Stimulated activated CD4-positive, alpha-beta T cell treated with anti-CD3 and anti-CD28 coated beads, Interleukin-12 subunit alpha, Interleukin-12 subunit beta, amount 100 ng/mL, for 48 hours (primary cell): ENCODE data around the gene SPTAN1.
A peak's percentile ranks its signal among the peaks of the same experiment; 100 is the strongest.
"Not testable (repeated sequence)": the region's sequence is repeated elsewhere in the genome, so short reads cannot be mapped to it uniquely, and the experiment has no call there.

ENCODE experiments used
- DNase-seq, 3 donors: peaks; one replicate each; pipeline ENCODE4 v3.0.0-alpha.2; 2020; ENCODE audit warnings: low read depth in 2 of 3, low spot score in 1 of 3

Gene SPTAN1

GRCh38 chr9:128552744-128553440 lies 505 bp downstream of the SPTAN1 start:
- DNase-seq: peak; percentile 26 to 49 (median 26)

DNA sequence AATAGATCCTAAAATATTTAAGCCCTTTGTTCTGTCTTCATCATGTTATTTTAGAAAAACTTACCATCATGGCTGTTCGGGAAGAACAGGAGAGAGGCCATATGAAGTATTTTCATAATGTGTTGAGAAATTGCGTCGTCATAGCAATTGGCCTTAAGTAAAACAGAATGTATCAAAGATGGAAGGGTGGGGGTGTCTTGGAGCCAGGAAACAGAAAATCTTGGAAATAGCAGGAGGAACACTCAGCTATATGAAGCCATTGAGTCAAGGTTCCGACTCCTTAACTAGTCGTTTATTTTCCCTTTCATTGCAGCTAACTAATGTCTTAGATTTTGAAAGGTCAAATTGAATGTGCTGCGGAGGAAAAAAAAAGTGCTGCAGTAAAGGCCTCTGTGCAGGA lies 1.3 kb downstream of the SPTAN1 start:
- no peak for DNase-seq

GRCh38 chr9:128554155-128554862 lies 1.9 kb downstream of the SPTAN1 start:
- DNase-seq: peak in 2 of 3 donors; percentile 12 to 19

GRCh38 chr9:128555180-128555721 lies 2.9 kb downstream of the SPTAN1 start:
- no peak for DNase-seq

DNA sequence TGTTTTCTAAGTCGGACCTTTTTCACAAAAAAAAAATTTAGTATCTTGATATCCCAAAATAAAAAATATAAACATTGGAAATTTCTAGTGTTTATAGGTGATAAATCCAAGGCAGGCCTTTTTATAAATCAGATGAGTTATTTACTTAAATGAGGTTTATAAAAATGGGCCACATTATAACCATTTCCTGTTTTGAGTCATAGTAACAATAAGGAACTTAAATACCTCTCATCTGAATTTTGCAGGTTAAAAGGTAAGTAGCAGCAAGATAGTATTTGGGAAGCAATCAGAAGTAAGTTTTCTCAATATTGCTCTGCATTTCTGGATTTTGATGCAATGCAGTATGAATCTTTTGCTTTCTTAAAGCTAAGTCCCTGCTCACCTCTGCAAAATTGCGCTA lies 3.9 kb downstream of the SPTAN1 start:
- DNase-seq: no peak

DNA sequence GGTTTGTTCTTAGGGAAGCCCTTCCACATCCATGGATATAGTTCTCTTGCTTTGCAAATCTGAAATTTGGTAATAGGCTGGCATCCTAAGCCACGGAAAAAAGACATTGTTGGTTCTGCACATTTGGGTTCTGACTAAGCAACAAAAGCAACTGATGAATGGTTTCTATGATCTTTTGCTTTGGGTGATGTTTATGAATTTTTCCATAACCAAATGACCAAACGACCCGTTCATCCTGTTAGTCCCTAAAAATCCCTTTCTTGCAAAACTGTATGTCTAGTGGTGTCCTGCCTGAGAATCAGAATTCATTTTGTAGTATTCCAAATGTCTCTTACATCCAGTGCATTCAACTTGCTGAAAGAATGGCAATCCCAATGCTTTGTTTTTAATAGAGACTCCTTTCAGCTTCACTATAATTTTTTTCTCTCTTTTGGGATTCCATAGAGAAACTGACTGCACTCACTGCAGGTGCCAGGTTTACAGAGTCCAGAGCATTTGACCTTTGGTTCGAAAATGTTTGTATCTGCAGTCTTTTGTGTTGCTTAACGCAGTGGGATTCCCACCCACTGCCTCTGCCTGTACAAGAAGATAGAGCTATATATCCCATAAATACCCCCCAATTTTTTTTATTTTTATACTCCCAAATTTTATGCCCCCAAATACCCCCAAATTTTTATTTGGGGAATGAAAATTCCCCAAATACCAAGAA lies 4.7 kb downstream of the SPTAN1 start:
- no peak for DNase-seq

GRCh38 chr9:128558431-128559310 lies 6.3 kb downstream of the SPTAN1 start:
- peak; percentile 42 to 56 (median 48) for DNase-seq

DNA sequence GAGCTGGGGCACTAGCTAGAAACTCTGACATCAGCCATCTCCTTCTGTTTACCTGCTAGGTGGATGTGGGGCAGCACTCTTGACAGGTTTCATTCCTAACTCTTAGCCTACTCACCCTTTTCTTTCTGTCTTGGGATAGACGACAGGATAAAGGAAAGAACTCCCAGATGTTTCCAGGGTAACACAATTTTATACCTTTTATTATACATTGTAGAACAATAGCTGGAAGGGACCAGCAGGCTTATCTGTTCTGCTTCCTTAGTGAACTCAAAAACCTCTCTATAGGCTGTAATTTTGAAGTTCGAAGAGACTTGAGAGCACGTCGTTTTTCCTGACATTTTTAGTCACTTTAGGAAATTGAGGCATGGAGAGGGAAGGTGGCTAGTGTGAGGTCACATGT lies 13.2 kb downstream of the SPTAN1 start:
- no peak for DNase-seq

- DNase-seq: no peak
Observed at GRCh38 chr9:128568470-128569078, 16.2 kb downstream of the SPTAN1 start.

DNA sequence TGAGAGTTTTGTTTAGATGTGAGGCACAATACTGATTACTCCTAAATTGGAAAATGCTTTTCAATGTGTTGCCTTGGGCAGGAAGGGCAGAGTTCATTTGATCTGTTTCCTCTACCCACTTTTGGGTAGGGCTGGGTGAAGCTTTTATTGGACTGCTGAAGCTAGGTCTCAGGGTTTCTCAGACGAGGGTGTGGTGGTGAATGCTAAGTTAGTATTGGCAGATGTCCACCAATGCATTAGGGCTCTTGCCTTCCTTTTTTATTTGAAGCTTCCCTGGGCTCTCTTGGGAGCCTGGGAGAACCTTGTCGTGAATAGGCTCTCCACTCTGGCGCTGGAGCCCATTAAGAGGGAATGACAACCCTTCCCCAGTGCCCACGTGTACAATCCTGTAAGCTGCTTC lies 23.1 kb downstream of the SPTAN1 start:
- DNase-seq: no peak

- DNase-seq: no peak
Observed at GRCh38 chr9:128575916-128576315, 23.5 kb downstream of the SPTAN1 start.

- no peak for DNase-seq
Observed at GRCh38 chr9:128577206-128577605, 24.8 kb downstream of the SPTAN1 start.

DNA sequence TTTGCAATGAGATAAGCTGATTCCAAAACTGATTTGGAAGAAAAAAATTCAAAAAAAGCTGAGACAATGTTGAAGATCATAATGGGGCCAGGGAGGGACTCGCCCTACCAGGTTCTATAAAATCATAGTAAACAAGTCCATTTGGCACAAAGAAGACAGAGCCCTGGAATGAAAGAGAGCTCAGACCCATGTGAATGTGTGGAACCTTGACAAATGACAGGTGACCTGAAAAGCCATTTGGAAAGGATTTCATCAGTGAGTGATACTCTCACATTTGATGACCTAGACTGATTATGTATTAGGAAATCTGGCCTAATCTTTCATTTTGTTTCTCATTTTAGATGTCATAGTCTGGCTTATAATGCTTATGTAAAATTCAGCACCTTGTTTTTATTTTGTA lies 26.8 kb downstream of the SPTAN1 start:
- no peak for DNase-seq

GRCh38 chr9:128580731-128581130 lies 28.3 kb downstream of the SPTAN1 start:
- DNase-seq: no peak

- DNase-seq: not testable (repeated sequence)
Observed at GRCh38 chr9:128585155-128585554, 32.8 kb downstream of the SPTAN1 start.

DNA sequence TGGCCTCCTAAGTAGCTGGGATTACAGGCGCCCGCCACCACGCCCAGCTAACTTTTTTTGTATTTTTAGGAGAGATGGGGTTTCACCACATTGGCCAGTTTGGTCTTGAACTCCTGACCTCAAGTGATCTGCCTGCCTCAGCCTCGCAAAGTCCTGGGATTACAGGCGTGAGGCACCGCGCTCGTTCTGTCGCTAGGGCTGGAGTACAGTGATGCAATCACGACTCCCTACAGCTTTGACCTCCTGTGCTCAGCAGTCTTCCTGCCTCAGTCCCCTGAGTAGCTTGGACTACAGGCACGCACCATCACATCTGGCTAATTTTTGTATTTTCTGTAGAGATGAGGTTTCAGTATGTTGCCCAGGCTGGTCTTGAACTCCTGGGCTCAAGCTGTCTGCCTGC lies 34.5 kb downstream of the SPTAN1 start:
- DNase-seq: not testable (repeated sequence)

GRCh38 chr9:128587453-128587852 lies 35.1 kb downstream of the SPTAN1 start:
- DNase-seq: peak; percentile 30 to 45 (median 36)

GRCh38 chr9:128588581-128589233 lies 36.3 kb downstream of the SPTAN1 start:
- no peak for DNase-seq

- DNase-seq: no peak
Observed at GRCh38 chr9:128593039-128593438, 40.7 kb downstream of the SPTAN1 start.

DNA sequence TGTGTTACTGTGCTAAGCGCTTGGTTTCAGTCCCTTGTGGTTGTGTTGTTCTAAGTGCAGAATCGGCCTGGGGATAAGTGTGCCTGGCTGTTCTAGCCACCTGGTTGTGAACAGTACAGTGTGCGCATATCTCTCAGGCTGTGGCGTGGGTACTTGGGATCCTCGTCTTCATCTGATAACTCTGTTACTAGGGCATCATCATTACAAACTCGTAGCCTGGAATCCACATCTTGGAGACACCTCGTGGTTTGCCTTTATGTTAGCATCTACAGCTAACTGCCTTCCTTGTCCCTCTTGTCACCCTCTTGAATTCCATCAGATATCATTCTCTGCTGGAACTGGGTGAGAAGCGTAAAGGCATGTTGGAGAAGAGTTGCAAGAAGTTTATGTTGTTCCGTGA lies 41.5 kb downstream of the SPTAN1 start:
- no peak for DNase-seq
